Measurements from ENCODE around the gene DRC3. TPM values are rescaled to one million over a fixed set of nuclear protein-coding genes. Genes with fewer than 3 reads are reported as not detected.

DRC3 gene
- total RNA-seq, 4 donors from 2014 or later, result 1.1 to 3.5 (median 1.7) TPM

DNA sequence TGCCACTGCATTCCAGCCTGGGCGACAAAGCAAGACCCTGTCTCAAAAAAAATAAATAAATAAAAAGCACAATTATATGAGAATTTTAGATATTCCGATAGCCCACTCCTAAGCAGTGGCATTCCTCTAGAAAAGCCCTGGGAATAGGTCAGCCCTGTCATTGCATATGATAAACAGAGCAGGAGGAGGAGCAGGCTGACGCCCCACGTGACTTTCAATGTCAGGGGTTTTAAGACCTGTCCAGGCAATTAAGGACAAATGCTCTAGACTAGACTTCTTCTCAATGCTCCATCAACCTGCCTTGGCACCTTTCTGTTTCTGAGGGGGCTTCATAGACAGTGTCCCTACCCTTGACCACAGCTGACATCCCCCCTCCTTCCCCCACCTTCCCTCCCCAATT, 8.0 kb upstream of the DRC3 start:
- Histone ChIP-seq H3K27ac (no peak overlapping the region), H3K27me3 (no peaks in the 10 kb centered on the region), H3K4me3 (no peak overlapping the region), H3K36me3 (no peaks in the 10 kb centered on the region), H3K4me1 (peaks cover 0 to 85% (median 4%) of the 10 kb centered on the region in 3 donors), H3K9me3 (no peaks in the 10 kb centered on the region)
- no peak for ATAC-seq
- TF ChIP-seq EP300 (IDR thresholded peaks at IDR 0.05) (no peak), POLR2AphosphoS5 (IDR thresholded peaks at IDR 0.05) (no peak), POLR2A (IDR thresholded peaks at IDR 0.05) (no peak)
- TF ChIP-seq, protein P1, sequence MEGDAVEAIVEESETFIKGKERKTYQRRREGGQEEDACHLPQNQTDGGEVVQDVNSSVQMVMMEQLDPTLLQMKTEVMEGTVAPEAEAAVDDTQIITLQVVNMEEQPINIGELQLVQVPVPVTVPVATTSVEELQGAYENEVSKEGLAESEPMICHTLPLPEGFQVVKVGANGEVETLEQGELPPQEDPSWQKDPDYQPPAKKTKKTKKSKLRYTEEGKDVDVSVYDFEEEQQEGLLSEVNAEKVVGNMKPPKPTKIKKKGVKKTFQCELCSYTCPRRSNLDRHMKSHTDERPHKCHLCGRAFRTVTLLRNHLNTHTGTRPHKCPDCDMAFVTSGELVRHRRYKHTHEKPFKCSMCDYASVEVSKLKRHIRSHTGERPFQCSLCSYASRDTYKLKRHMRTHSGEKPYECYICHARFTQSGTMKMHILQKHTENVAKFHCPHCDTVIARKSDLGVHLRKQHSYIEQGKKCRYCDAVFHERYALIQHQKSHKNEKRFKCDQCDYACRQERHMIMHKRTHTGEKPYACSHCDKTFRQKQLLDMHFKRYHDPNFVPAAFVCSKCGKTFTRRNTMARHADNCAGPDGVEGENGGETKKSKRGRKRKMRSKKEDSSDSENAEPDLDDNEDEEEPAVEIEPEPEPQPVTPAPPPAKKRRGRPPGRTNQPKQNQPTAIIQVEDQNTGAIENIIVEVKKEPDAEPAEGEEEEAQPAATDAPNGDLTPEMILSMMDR (IDR thresholded peaks at IDR 0.05), result no peak
- 89 to 100% methylated on average over 1 to 4 of the region's 4 CpGs for WGBS, 2 donors (ENCODE audit: low coverage in 1 of 2)

DNA sequence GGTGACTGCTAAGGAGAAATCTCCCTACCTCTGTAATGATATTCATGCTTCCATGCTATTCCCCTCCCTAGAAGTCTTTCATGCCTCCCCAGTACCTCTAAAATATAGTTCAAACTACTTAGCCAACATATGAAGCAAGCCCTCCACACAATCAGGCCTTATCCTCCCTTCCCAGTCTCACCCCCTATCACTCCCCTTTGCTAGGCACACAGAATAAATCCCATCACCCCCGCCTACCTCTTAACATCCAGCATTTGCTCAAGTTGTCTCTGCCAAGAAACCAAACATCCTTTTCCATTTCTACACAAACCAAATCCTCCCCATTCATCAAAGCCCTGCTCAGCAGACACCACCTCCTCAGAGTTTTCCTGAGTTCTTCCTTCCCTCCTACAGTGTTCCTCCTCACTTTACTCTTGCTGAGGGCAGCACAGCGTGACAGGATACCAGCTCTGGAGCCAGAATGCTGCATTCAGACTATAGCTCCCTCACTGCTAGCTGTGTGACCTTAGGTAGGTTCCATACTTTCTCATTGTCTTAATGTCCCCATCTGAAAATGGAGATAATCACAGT, 7.4 kb upstream of the DRC3 start:
- ATAC-seq, result no peak
- Histone ChIP-seq H3K27ac (no peak overlapping the region), H3K9me3 (no peaks in the 10 kb centered on the region), H3K36me3 (no peaks in the 10 kb centered on the region), H3K4me1 (peaks cover 0 to 85% (median 3%) of the 10 kb centered on the region in 3 donors), H3K4me3 (no peak overlapping the region), H3K27me3 (no peaks in the 10 kb centered on the region)
- TF ChIP-seq POLR2AphosphoS5 (IDR thresholded peaks at IDR 0.05), result no peak
- TF ChIP-seq, protein P1 (IDR thresholded peaks at IDR 0.05), result no peak
- no peak for TF ChIP-seq POLR2A (IDR thresholded peaks at IDR 0.05)
- no peak for TF ChIP-seq EP300 (IDR thresholded peaks at IDR 0.05)
- WGBS, 2 donors (ENCODE audit: low coverage in 1 of 2), result 37 to 65% methylated on average over 2 of the region's 2 CpGs

DNA sequence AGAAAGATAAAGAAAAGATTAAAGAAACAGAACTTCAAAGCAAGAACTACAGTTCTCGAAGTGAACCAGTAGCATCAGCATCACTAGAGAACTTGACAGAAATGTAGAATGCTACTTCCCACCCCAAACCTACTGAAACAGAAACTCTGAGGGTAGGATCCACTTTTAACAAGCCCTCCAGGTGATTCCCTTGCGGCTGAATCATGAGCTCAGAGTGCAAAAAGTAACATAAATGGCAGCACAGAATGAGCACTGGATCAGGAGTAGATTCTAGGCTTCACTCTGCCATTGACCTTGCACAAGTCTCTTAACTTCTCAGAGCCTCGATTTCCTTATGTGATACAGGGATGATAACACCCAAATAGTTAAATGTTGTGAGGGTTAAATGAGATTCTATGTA, 6.3 kb upstream of the DRC3 start:
- WGBS, 2 donors (ENCODE audit: low coverage in 1 of 2), result 86 to 100% methylated on average over 2 to 3 of the region's 3 CpGs
- no peak overlapping the region for H3K27ac ChIP-seq

DNA sequence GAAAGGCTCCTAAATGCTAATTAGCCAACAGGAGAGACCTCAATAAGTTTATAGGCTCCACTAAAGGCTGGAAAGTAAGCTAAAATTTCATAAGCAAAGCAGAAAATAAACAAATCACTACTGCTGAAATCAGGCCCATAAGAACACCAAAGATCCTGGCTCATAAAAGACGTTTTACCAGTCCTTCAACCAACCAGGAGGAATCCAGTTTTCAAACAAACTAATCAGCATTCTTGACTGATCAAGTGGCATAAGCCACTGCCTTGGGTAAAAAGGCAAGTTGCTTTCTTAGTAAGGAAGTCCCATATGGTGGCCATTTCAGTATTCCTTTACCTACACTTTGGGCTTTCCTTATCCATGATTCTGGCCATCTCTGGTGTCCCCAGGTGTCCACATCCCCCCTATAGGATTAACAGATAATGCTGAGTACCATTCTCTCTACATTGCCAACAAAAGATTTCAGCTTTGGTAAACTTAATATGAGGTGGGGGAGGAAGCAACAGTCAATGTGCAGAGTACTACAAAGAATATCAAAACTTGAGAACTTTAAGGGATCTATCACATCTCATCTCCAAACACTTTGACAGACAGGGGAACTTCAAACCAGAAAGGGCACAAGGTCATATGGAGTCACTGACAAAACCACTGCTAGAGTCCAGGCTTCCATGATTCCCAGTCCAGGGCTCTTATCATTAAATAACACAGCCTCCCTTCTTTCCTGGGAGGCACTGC, 1.8 kb upstream of the DRC3 start:
- no peak for ATAC-seq
- Histone ChIP-seq H3K4me1 (peaks cover 2 to 68% (median 13%) of the 10 kb centered on the region in 3 donors), H3K36me3 (no peaks in the 10 kb centered on the region), H3K9me3 (no peaks in the 10 kb centered on the region), H3K4me3 (peak overlapping the region; percentile 64 to 75), H3K27ac (peak overlapping the region in 3 of 4 donors; percentile 91 to 98 (median 97)), H3K27me3 (no peaks in the 10 kb centered on the region)
- WGBS, 2 donors (ENCODE audit: low coverage in 1 of 2), result 17 to 50% methylated on average over 1 of the region's 1 CpG
- TF ChIP-seq EP300 (IDR thresholded peaks at IDR 0.05) (no peak), POLR2A (IDR thresholded peaks at IDR 0.05) (no peak), POLR2AphosphoS5 (IDR thresholded peaks at IDR 0.05) (no peak)
- TF ChIP-seq, protein P1 (IDR thresholded peaks at IDR 0.05), result no peak

More for the DNA sequence above, 6.3 kb upstream of the DRC3 start:
- TF ChIP-seq, protein P1 (IDR thresholded peaks at IDR 0.05), result no peak
- TF ChIP-seq POLR2A (IDR thresholded peaks at IDR 0.05) (no peak), EP300 (IDR thresholded peaks at IDR 0.05) (no peak), POLR2AphosphoS5 (IDR thresholded peaks at IDR 0.05) (no peak)
- no peak for ATAC-seq
- Histone ChIP-seq H3K36me3 (no peaks in the 10 kb centered on the region), H3K4me3 (no peak overlapping the region), H3K4me1 (peaks cover 2 to 85% (median 11%) of the 10 kb centered on the region in 3 donors), H3K9me3 (no peaks in the 10 kb centered on the region), H3K27me3 (no peaks in the 10 kb centered on the region)

Data from gastroesophageal sphincter (tissue), 4 donors.